ENCODE data around the gene EPHB2.

EPHB2 gene

DNA sequence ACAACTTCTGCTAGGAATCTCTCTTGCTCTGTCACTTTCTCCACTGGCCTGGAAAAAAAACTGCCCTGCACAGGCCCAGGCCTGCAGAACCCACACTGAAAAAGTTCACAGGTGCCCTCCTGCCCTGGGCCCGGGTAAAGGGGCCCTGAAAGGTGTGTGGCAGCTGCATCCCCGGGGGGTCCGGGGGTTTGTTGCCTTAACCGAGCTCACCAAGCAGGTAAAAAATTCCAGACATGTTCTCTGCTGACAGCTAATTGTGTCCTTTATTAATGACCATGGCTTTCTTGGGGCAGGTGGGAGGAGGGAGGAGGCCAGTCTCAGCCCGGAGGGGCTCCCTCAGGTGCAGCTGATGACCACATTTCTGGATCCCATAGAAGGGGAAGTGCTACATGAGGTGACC lies 139.1 kb downstream of the EPHB2 start:
- TF ChIP-seq, protein P1, sequence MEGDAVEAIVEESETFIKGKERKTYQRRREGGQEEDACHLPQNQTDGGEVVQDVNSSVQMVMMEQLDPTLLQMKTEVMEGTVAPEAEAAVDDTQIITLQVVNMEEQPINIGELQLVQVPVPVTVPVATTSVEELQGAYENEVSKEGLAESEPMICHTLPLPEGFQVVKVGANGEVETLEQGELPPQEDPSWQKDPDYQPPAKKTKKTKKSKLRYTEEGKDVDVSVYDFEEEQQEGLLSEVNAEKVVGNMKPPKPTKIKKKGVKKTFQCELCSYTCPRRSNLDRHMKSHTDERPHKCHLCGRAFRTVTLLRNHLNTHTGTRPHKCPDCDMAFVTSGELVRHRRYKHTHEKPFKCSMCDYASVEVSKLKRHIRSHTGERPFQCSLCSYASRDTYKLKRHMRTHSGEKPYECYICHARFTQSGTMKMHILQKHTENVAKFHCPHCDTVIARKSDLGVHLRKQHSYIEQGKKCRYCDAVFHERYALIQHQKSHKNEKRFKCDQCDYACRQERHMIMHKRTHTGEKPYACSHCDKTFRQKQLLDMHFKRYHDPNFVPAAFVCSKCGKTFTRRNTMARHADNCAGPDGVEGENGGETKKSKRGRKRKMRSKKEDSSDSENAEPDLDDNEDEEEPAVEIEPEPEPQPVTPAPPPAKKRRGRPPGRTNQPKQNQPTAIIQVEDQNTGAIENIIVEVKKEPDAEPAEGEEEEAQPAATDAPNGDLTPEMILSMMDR (IDR thresholded peaks at IDR 0.05): no peak
- Histone ChIP-seq H3K4me1 (ENCODE audit: control insufficient read depth in 1 of 2, insufficient read depth in 1 of 2, low read depth in 1 of 2, low read length in 1 of 2) (no peaks in the 10 kb centered on the region), H3K27ac (no peak overlapping the region), H3K27me3 (peaks cover 24% of the 10 kb centered on the region), H3K9me3 (no peaks in the 10 kb centered on the region), H3K4me3 (ENCODE audit: low read depth in 1 of 2, low read length in 1 of 2) (no peak overlapping the region), H3K36me3 (no peaks in the 10 kb centered on the region)

DNA sequence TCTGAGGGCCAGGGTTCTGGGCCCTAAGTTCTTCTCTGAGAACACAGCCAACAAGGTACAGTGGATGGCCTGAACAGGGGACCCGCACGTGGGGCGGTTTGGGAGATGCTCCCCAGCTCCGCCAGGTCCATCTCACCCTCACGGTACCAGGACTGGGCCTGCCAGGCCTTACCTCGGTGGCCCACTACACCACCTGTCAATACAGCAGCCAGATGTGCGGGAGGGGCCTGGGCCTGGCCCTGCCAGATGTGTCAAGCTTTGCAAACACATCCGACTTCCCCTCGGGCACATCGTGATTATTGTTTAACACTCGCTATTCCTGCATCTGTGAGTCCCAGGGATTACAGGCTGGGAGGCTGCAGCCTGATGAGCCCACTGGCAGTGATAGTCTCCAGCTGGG lies 139.6 kb downstream of the EPHB2 start:
- Histone ChIP-seq H3K36me3 (no peaks in the 10 kb centered on the region), H3K4me1 (ENCODE audit: control insufficient read depth in 1 of 2, insufficient read depth in 1 of 2, low read depth in 1 of 2, low read length in 1 of 2) (no peaks in the 10 kb centered on the region), H3K9me3 (no peaks in the 10 kb centered on the region), H3K4me3 (ENCODE audit: low read depth in 1 of 2, low read length in 1 of 2) (no peak overlapping the region), H3K27ac (no peak overlapping the region), H3K27me3 (peaks cover 19% of the 10 kb centered on the region)
- TF ChIP-seq, protein P1 (IDR thresholded peaks at IDR 0.05): no peak

DNA sequence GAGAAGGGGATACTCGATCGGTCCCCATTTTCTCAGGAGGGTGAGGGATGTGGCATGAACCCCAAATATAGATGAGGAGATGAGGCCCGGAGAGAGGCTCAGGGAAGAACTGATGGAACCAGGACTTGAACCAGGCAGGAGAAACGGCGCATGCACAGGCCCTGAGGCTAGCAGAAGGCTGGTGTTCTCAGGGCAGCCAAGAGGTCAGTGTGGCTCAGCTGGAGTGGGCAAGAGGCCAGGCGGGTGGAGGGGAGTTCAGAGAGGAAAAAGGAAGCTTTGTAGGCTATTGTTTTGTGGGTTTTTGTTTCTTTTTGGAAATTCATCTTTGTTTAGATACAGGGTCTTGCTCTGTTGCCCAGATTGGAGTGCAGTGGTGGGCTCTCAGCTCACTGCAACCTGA lies 140.0 kb downstream of the EPHB2 start:
- TF ChIP-seq, protein P1 (IDR thresholded peaks at IDR 0.05): no peak
- H3K4me3 ChIP-seq (ENCODE audit: low read depth in 1 of 2, low read length in 1 of 2): no peak overlapping the region
- peaks cover 15% of the 10 kb centered on the region for H3K27me3 ChIP-seq
- H3K27ac ChIP-seq: no peak overlapping the region
- H3K4me1 ChIP-seq (ENCODE audit: control insufficient read depth in 1 of 2, insufficient read depth in 1 of 2, low read depth in 1 of 2, low read length in 1 of 2): no peaks in the 10 kb centered on the region
- no peaks in the 10 kb centered on the region for H3K9me3 ChIP-seq
- no peaks in the 10 kb centered on the region for H3K36me3 ChIP-seq

DNA sequence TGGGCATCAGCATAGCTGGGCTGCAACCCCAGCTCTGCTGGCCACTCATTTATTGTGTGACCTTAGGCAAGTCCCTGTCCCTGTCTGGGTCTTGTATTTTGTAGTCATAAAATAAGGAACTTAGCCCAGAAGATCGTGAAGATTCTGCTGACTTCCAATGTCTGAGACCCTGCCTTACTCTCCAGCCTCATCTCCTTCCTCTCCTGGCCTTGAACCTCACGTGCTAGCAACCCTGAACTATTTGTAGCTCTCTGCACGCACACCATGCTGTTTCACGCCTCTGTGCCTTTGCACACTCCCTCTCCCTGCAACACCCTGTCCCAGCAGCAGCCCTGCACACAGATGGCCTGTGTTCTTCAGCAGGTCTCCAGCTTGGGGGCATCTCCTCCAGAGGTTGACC lies 140.9 kb downstream of the EPHB2 start:
- H3K4me3 ChIP-seq (ENCODE audit: low read depth in 1 of 2, low read length in 1 of 2): no peak overlapping the region
- TF ChIP-seq, protein P1 (IDR thresholded peaks at IDR 0.05): no peak

DNA sequence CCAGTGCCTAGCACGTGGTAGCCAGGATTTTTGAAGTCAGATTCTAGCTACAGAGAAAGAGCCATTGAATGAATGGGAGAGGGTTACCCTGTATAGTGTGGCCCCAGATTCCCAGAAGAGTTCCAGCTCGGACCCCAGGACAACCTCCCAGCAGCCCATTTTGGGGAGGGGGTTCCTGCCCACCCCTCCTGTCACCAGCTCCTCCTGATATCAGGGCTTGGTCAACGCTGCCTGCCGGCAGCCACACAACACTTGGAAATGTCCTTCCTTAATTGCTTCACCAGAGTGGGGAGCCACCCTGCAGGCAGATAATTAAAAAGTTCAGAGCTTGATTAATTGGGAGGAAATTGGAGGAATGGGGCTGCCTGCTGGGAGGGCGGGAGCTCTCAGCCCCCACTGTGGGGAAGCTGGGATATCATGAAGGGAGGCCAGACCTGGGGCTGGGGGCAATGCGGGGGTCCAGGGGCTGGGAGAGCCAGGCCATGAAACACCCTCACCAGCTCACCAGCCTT lies 141.6 kb downstream of the EPHB2 start:
- H3K4me1 ChIP-seq (ENCODE audit: control insufficient read depth in 1 of 2, insufficient read depth in 1 of 2, low read depth in 1 of 2, low read length in 1 of 2): no peaks in the 10 kb centered on the region
- no peak overlapping the region for H3K4me3 ChIP-seq (ENCODE audit: low read depth in 1 of 2, low read length in 1 of 2)
- no peaks in the 10 kb centered on the region for H3K9me3 ChIP-seq
- TF ChIP-seq, protein P1 (IDR thresholded peaks at IDR 0.05): no peak
- peaks cover 3% of the 10 kb centered on the region for H3K27me3 ChIP-seq
- no peak overlapping the region for H3K27ac ChIP-seq
- no peaks in the 10 kb centered on the region for H3K36me3 ChIP-seq

More for the DNA sequence above, 140.9 kb downstream of the EPHB2 start:
- peaks cover 9% of the 10 kb centered on the region for H3K27me3 ChIP-seq
- H3K27ac ChIP-seq: no peak overlapping the region
- no peaks in the 10 kb centered on the region for H3K4me1 ChIP-seq (ENCODE audit: control insufficient read depth in 1 of 2, insufficient read depth in 1 of 2, low read depth in 1 of 2, low read length in 1 of 2)
- no peaks in the 10 kb centered on the region for H3K9me3 ChIP-seq
- H3K36me3 ChIP-seq: no peaks in the 10 kb centered on the region
